ENCODE data around the gene KCNJ1.

Gene KCNJ1

GRCh38 chr11:128867277-128867676 lies at the start of gene KCNJ1:
TSS of gene KCNJ1 (minus strand) at chr11:128867296. CDS start at chr11:128840243, 27,053 bp downstream.
- no peak for DNase-seq

- DNase-seq: no peak
Measured at GRCh38 chr11:128916681-128917080, 49.6 kb upstream of the KCNJ1 start.

- DNase-seq: no peak
Measured at GRCh38 chr11:128916037-128916572, 49.0 kb upstream of the KCNJ1 start.

- no peak for DNase-seq
Measured at GRCh38 chr11:128915149-128915521, 48.0 kb upstream of the KCNJ1 start.

GRCh38 chr11:128914216-128915148 lies 47.4 kb upstream of the KCNJ1 start:
- no peak for DNase-seq

GRCh38 chr11:128913806-128914205 lies 46.7 kb upstream of the KCNJ1 start:
- DNase-seq: no peak

GRCh38 chr11:128911701-128912100 lies 44.6 kb upstream of the KCNJ1 start:
- DNase-seq: no peak

DNA sequence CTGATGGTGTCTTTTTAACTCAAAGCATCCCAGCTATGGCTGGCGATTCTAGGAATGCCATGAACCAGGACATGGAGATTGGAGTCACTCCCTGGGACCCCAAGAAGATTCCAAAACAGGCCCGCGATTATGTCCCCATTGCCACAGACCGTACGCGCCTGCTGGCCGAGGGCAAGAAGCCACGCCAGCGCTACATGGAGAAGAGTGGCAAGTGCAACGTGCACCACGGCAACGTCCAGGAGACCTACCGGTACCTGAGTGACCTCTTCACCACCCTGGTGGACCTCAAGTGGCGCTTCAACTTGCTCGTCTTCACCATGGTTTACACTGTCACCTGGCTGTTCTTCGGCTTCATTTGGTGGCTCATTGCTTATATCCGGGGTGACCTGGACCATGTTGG lies 44.1 kb upstream of the KCNJ1 start:
- no peak for DNase-seq

DNA sequence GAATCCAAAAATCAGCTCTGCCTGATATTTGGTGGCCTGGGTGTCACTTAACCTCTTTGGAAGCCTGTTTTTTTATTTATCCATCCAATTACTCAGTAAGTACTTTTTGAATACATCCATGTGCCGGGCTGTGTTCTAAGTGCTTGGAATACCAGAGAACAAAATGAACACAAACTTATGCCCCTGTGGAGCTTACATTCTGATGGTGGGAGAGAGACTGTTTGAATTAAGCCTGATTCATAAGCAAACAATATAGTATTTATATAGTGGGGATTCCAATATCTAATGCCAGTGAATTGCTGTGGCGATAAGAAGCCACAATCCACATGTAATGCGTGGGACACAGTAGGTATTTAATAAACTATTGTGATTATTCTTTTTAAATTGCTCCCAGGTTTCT lies 43.5 kb upstream of the KCNJ1 start:
- DNase-seq: no peak

GRCh38 chr11:128909438-128910125 lies 42.5 kb upstream of the KCNJ1 start:
- DNase-seq: no peak

GRCh38 chr11:128908391-128909246 lies 41.5 kb upstream of the KCNJ1 start:
- DNase-seq: no peak

- DNase-seq: no peak
Measured at GRCh38 chr11:128907585-128907984, 40.5 kb upstream of the KCNJ1 start.

DNA sequence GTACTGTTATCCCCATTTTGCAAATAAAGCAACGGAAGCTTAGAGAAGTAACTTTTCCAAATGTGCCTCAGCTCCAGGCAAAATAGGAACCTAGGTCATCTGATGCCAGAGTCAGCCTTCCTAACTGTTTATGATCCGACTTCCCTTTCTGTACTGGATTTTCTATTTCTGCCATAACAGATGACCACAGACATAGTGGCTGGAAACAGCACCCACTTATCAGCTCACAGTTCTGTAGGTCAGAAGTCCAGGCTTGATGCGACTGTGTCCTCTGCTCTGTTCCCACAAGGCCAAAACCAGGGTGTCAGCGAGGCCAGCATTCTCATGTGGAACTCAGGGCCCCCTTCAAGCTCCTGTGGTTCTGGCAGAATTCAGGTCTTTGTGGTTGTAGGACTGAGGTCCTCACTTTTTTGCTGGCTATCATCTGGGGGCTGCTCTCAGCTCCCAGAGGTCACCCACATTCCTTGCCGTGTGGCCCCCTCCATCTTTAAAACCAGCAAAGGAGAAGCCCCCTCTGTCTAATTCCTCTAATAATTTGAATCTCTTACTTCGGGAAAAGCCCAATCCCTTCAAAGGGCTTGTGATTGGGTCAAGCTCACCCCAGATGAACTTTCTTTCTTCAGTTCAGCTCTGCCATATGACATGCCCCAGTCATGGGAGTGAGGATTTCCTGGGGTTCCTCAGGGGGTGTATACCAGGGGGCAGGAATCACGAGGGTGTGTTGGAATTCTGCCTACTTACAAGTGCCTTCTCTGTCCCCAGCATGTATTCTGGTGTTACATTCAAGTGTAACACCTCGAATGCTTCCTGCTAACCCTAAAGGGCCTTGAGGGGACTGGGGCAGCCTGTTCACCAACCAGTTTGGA lies 39.3 kb upstream of the KCNJ1 start:
- DNase-seq: no peak

- DNase-seq: no peak
Measured at GRCh38 chr11:128905345-128906184, 38.5 kb upstream of the KCNJ1 start.

- no peak for DNase-seq
Measured at GRCh38 chr11:128904656-128905344, 37.7 kb upstream of the KCNJ1 start.

- DNase-seq: no peak
Measured at GRCh38 chr11:128904303-128904655, 37.2 kb upstream of the KCNJ1 start.

DNA sequence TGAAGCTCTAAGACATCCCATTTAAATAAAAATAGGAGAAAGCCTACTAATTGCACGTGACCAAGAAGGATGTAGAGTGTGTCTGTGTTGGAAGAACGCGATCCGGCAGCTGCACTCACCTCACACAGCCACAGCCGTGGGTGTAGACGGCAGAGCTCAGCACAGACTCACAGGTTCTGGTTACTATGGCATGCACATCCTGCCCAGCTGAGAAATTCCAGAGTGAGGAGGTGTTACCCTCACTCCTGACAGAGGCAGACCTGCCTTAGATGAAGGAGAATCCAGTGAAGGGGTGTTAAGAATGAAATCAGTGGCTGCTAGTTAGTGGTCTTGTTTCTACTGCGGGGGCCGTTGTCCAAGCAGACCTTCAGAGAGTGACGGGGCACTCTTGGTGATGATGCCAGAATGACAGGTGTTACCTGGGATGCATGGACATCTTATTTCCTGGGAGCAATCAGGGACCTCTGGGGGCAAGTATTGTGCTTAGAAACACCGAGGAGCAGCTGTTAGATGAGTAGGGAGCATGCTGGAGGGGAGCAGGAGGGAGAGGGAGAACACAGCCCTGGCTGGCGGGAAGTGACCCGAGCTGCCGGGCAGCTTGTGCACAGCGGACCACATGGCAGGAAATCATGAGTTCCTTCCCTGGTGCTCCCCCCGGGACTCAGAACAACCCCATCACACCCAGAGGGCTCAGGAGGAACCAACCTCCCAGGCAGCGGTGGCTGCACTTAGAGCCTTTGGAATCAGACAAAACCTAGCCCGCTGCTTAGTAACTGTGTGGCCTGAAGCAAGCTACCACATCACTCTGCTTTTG lies 36.4 kb upstream of the KCNJ1 start:
- DNase-seq: no peak

DNA sequence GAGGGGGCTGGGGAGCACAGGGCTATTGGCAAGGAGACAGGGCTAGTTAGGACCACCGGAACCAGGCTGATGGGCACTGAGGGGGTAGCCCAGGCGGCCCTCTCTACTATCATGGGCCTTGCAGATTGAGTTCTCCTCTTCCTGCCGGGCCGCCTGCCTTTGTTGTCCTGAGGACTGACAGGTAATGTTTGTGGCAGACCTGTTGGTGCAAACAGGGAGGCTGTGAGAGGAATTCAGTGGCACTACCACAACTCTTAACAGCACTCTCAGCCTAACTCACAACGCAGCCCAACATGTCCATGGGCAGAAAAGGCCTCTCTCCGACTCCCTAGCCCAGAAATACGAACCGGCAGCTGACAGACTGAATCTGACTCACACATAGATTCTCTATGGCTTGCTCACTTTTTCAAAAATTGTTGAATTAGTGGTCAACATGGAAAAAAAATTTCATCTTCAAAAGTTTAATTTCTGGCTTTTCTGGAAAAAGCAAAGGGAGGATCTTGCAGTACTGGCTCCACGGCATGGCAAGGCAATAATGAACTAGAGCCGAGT lies 35.5 kb upstream of the KCNJ1 start:
- DNase-seq: no peak
